GM19395 (cell line): Measurements from ENCODE around the gene PTGDR2.

ENCODE experiments used
- ATAC-seq: cut with Tn5 transposase; IDR thresholded peaks from one replicate; pipeline ENCODE4 v1.9.1; 2021; ENCODE audit warnings: mild to moderate bottlenecking, moderate library complexity; ENCODE audit not compliant: unreplicated experiment

Gene PTGDR2

GRCh38 chr11:60855726-60856633 lies at the start of gene PTGDR2:
Gene PTGDR2, minus strand, starts transcription at chr11:60855950. Its CDS starts 2,228 bp downstream, at chr11:60853722.
- no peak for ATAC-seq

DNA sequence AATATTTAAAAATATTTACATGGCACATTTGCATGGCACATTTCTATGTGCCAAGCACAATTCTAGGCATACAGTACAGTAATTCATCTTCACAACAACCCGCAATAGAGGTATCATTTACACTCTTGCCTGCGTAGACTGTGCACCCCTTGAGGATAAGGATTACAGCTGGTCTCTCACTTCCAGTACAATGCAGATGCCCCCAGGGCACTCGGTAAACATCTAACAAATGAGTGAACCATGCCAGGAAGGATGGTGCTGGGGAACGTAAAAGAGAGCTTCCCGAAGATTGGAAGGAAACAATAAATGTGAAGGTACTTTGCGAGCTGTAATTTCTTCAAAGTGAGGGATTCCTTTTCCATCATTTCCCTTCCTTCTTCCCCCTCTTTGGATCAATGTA lies 49.3 kb upstream of the PTGDR2 start:
- no peak for ATAC-seq

DNA sequence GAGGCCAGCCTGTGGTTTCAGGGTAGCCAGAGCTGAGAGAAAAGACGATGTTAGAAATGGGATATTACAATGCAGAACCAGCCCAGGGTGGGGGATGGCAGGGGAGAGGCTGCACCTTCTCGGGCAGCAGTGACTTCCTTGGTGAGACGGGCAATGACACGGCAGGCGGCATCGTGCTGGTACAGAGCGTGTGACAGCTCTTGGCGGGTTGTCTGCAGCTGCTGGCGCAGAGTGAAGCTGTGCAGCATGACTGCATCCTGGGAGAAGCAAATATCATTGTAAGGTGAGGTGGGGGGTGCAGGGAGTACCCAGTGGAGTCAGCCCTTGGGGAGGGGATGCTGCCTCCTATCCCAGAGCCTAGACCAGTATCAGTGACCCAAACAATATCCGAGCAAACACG lies 46.9 kb upstream of the PTGDR2 start:
- no peak for ATAC-seq

GRCh38 chr11:60900673-60901404 lies 45.1 kb upstream of the PTGDR2 start:
- ATAC-seq = no peak

DNA sequence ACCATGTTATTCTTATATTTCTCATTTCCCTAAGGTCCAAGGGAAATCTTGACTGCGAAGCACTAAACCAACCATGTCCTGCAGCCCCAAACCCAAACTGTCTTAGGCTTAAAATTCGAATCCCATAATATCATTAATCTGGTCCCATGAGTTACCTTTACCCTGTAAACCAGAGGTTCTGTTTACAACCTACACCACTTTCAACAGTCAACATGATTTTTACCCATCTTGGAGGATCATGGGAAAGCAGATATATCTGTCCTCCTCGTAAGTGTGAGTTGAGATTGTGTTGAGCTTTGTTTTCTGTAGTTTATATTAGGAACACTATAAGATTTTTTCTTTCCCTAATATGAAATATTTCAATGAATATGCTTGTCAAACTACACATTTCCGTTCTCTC lies 44.2 kb upstream of the PTGDR2 start:
- ATAC-seq = no peak

- ATAC-seq = no peak
Measured at GRCh38 chr11:60899046-60899936, 43.5 kb upstream of the PTGDR2 start.

DNA sequence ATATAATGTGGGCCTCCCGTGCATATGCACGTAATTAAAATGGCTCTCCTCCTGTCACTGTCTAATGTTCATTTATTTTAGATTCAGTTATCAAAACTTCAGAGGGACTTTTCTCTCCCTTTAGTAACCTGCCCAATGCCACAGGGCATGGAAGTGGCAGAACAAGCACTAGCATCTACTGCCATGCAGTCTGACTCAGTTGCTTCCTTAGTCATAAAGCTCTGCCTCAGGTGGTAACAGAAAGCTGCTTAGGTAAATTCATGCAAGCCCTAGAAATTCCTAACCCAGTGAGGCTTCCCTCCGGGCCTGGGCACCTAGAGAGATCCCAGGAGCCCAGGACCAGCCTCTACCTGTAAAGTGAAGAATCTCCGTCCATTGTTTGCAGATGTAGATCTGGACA lies 41.7 kb upstream of the PTGDR2 start:
- no peak for ATAC-seq

- no peak for ATAC-seq
Measured at GRCh38 chr11:60895687-60896086, 39.9 kb upstream of the PTGDR2 start.

GRCh38 chr11:60891103-60891741 lies 35.5 kb upstream of the PTGDR2 start:
- ATAC-seq = no peak

GRCh38 chr11:60890696-60891095 lies 34.9 kb upstream of the PTGDR2 start:
- ATAC-seq = no peak

GRCh38 chr11:60889869-60890311 lies 34.1 kb upstream of the PTGDR2 start:
- ATAC-seq = no peak

- no peak for ATAC-seq
Measured at GRCh38 chr11:60887556-60887955, 31.8 kb upstream of the PTGDR2 start.

DNA sequence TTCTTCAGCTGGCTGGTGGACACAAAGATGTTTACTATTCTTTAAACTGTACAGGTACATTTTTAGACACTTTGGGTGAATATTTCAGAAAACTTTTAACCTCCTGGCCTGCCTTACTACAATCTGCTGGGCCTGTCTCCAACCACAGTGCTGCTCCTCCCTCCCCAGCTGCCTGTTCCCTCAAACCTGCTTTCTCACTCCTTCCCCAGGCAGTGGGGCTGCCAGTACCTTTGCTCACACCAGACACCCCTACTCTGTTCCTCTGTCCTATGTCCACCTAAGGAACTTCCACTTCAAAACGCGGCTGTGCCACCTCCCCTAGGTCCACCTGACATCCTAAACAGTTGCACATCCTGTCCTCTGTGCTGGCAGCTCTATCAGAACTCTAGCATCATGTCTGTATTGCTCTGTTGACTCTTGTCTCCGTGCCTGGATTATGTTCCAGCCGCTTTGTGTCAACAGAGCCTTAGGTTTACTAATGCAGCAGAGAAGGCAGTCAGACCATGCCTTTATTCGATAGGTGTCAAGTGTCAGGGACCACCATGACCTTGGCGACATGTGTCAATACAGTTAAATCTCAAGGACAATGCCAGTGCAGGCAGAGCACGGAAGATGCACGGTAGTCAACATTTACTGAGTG lies 25.0 kb upstream of the PTGDR2 start:
- ATAC-seq = no peak

DNA sequence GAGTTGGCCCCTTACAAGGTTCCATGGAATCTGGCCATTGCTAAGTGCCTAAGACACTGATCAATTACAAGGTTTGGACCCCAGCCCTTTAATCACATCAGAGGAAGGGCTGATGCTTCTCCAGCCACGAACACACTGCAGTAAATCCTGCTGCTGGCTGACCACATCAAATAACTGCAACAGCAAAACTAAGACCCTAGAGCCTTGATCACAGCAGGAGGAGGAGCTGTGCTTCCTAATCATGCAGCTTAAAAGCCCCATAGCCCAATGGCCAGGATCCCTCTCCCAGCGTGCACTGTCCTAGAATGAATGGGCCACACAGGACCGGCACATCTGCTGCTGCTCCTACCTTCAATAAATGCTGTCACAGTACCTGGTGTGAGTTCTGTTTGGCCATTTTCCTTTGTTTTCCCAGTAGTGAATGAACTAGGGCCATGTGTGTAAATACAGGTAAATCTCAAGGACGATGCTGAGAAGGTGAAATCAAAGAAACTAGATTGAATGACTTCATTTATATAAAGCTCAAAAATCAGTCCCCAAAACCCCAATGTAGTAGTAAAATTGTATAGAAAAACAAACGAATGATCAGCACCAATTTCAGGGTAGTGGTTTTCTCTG lies 24.3 kb upstream of the PTGDR2 start:
- ATAC-seq = no peak

DNA sequence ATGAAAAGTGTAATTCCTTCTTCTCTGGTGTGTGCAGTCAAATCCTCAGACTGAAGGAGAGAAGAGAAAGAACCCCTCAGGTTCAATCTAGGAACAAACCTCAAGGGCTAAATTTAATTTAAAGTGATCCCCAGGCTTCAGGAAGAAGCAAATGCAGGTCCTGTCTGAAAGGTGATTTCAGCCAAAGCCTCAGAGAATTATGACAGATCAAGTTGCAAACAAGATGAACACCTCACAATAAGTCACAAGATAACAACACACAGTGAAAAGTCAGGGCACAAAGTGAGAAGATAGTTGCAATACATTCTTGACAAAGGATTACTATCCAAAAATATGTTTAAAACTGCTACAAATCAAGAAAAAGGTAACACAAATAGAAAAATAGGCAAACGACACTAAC lies 23.4 kb upstream of the PTGDR2 start:
- no peak for ATAC-seq

- ATAC-seq = no peak
Measured at GRCh38 chr11:60878245-60879101, 22.7 kb upstream of the PTGDR2 start.

GRCh38 chr11:60876168-60876485 lies 20.4 kb upstream of the PTGDR2 start:
- no peak for ATAC-seq

GRCh38 chr11:60875366-60876167 lies 19.8 kb upstream of the PTGDR2 start:
- no peak for ATAC-seq
